Activated effector memory CD4-positive, alpha-beta T cell treated with anti-CD3 and anti-CD28 coated beads, Interleukin-2, amount 50 U/mL, for 16 hours (primary cell): ENCODE measurements around the gene SST.
A peak's percentile ranks its signal among the peaks of the same experiment; 100 is the strongest.

Source experiments
- DNase-seq: peaks from one replicate; pipeline ENCODE4 v3.0.0-alpha.2; 2020

SST gene

DNA sequence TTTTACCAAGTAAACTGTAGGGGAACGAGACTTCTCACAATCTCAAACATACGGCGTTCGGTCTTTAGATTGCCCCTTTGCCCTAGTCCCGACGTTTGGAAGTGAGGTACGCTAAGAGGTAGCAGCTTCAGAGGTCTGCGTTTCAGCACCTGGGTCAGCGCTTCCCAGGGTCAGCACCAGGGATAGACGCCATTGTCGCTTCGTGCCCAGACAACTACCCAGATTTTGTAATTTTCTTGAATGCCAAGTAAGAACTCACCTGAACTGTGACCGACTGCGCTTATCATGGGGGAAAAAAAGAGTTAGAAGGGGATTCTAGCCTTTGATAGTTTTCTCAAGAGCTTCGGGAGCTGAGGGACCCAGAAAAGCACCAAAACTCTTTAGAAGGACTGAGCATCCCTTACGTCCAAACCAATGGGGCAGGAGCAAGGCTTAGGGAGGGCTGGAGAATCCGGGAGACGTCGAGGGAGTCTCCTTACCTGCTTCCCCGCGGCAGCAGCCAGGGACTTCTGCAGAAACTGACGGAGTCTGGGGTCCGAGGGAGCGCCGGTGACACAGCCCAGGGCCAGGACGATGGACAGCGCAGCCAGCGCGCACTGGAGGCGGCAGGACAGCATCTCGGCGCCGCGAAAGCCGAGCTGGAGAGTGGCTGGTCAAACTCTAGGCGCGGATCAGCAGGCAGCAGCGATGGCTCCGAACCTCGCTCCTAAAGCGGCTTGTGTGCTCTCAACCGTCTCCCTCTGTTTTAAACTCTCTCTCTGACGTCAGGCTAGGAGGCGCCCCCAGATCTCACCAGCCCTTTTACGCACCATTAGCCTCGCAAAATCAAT, at the start of gene SST:
SST (minus strand) TSS at position 720 of the 830 bp plus-strand sequence; CDS start at position 617, 103 bp downstream.
- DNase-seq: no peak

DNA sequence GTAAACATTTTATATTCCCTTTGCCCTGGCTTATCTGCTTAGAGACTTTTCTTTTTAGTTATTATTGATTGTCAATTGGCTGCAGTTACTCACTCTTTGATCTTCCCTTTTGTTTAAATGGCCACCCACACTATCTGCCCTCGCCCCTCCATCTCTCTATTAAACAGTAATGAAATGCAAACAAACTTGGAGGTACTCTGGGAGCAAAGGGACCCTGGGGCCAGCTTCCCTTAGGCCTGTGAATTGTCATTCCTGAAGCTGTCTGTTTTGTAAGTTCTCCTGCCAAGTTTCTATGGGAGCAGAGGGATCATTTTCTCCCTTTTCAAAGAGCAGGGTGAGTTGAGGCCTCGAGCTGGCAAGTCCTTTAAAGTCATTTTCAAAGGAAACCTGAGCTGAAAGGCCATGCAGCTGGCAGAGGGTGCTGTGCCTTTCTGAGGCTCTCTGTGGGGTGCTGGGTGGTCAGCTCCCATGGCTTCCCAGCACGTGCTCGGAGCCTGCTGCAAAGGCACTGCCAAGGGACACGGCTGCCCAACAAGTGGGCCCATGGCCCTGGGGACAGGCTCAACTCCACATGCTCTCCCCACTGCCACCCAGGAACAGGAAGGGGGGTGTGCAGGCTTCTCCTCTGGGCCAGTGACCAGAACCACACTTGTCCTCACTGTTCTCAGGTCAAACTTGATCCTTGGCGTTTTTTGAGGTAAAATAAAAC, 49.6 kb upstream of the SST start:
- no peak for DNase-seq

DNA sequence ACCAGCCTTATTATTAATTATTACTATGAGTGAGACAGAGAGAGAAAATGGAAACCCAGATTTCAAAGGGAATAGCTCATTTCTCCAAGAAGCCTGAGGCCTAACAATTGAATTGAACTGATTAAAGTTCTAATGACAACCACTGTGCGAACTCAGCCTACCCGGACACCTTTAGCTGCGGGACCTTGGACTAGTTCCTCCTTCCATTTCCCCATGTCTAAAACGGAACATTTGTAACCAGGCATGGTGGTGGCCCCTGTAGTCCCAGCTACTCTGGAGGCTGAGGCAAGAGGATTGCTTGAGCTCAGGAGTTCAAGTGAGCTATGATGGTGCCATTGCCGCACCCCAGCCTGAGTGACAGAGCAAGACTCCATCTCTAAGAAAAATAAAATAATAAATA, 48.6 kb upstream of the SST start:
- no peak for DNase-seq

DNA sequence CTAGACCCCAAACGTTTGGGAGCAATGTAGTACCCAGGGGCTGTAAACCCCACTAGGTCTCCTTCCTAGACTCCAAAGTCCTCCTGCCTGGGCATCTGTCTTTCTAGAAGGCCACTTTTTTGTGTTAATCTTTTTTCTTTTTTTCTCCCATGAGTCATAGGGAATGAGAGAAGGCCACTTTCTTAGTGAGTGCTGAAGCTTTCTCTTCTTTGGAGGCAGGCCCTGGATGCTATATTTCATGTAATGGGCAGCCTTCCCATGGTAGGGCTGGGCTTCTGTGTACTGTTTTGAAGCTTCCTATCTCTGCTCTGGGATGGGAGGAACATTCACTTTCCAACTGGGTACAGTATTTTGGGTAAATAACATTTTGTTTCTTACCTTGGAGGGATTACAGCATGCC, 47.4 kb upstream of the SST start:
- DNase-seq: no peak

DNA sequence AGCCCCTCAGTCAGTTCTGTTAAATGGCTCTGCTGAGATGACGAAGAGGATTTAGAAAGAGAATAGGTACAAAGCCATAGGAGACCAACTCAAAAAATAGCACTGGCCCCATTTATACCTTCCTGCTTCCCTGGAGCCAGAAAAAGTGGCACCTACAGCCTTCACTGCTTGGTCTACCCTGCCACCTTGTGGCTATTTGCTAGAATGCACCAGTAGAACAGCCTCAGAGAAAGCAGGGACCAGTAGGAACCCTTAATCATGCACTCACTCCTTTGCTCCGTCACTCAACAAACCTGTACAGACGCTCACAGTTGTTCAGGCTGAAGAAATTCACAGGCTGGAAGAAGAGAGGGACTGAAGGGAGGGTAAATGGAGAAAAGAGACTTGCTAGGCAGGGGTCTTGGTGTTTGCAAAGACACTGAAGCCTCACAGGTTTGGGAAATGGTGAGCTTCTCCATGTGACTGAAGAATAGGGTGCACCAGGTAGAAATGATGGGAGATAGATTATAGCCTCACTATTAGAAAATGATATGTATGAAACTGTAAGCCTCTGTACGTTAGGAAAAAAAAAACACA, 44.3 kb upstream of the SST start:
- DNase-seq: peak; percentile 84

DNA sequence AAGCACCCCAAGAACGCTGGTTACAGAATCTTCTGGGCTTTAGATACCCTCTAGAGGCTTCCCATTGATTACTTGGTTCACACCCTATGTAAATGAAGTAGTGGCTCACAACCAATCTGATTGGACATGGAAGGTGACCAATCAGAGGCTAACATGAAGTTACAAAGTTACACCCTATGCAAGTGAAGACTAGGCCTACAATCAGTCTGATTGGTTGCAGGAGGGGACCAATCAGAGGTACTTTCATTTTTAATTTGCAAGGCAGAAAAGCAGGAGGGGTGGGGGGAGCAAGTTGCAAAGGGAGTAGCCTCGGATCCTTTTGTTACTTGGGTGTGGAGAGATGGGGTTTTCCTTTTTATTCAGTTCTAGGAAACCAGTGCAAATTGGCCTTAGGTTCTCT, 43.3 kb upstream of the SST start:
- no peak for DNase-seq

DNA sequence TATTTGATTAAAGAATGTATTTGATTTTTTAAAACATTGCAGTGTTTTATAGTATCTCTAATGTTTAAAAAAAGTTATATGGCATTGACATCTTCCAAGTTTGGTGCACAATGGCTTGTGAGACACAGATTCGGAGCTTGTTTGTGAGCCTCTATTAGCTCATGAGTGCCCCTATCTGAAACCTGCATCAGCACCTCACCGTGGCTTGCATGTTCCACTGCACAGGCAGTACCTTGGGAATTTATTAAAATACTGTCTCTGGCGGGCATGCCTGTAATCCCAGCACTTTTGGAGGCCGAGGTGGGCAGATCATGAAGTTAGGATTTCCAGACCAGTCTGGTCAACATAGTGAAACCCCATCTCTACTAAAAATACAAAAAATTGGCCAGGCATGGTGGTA, 39.0 kb upstream of the SST start:
- no peak for DNase-seq

DNA sequence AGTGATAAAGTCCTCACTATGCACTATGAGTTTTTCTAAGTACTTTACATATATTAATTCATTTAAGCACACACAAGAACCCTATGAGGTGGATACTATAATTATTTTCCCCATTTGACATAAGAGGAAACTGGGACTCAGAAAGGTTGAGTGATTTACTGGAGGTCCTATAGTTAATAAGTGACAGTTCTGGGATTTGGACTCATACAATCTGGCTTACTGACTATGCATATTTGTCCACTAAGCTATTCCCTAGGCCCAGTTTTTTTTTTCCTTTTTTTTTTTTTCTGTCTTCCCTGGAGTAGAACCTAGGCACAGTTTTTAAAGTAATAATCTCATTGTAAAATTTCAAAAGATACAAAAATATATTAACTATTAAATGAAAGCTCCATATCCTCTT, 38.5 kb upstream of the SST start:
- DNase-seq: no peak

DNA sequence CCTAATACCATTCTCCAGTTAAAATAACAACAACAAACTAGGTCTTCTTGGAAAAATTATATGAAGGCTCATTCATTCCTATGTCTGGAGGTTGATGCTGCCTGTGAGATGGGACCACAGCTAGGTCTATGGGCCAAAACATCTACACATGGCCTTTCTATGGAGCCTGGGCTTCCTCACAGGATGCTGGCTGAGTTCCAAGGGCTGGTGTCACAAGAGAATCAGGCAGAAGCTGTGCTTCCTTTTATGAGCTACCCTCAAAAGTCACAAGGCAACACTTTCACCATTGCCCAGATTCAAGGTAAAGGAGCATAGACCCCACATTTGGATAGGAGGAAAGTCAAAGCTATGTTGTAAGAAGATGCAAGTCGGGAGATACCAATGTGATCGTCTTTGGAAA, 36.8 kb upstream of the SST start:
- no peak for DNase-seq

DNA sequence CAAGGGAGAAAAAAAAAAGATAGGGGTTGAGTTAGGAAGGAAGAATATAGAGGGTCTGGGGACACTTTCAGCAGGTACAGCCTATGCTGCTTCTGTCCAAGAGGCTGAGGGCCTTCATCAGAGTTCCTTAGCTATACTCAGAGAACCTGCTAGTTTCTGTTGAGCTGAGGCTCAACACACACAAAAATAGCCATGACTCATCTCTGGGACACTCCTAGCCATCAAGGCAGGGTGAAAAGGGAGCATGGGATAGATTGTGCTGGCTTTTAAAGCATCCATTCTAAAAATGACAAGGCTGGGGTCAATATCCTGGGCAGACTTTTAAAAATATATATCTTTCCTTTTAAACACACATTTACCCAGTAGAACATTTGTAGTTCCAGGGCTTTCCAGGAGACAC, 35.0 kb upstream of the SST start:
- DNase-seq: no peak

DNA sequence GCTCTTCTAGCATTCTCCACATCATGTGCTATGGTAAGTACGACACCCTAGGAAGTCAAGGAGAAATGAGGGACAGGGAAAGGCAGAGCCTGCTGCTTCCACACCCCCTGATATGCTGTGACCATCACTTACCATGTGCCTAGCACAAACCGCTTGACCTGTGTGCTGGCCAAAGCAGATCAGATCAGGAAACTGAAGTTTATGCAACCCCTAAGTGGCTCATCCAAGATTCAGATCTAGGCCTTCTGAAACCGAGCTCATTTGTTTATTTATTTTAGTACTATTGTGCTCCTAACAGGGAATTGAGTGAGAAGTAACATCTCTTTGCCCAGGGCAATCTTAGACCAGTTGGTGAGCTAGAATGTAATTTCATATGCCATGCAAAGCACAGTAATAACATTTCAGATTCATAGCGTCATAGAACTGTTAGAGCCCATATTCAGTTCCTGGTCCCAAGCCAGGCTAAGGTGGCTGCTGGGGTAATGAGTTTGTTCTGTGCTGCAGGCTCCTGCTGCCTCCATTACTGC, 32.4 kb upstream of the SST start, which contains the start of gene RTP2:
RTP2 (minus strand) TSS at position 51 of the 527 bp plus-strand sequence. CDS start 429 bp downstream, outside the sequence.
- DNase-seq: no peak

DNA sequence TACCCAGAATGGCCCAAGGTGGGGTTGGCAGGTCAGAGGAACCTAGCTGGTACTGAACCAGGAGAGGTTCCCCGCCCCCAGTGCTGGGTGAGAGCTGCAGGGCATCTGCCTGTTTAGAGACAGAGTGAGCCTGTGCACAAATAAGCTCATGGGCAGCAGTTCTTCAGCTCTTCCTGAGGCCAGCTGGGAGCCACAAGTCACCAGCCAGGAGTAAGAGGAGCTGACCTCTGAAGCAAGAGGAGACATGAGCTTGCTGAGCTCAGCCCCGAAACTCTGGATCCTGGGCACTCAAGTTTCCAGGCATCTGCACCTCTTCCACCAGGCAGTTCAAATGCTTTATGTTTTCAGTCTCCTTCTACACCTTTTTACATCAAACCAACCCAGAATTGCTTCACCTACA, 30.1 kb upstream of the SST start:
- DNase-seq: no peak

DNA sequence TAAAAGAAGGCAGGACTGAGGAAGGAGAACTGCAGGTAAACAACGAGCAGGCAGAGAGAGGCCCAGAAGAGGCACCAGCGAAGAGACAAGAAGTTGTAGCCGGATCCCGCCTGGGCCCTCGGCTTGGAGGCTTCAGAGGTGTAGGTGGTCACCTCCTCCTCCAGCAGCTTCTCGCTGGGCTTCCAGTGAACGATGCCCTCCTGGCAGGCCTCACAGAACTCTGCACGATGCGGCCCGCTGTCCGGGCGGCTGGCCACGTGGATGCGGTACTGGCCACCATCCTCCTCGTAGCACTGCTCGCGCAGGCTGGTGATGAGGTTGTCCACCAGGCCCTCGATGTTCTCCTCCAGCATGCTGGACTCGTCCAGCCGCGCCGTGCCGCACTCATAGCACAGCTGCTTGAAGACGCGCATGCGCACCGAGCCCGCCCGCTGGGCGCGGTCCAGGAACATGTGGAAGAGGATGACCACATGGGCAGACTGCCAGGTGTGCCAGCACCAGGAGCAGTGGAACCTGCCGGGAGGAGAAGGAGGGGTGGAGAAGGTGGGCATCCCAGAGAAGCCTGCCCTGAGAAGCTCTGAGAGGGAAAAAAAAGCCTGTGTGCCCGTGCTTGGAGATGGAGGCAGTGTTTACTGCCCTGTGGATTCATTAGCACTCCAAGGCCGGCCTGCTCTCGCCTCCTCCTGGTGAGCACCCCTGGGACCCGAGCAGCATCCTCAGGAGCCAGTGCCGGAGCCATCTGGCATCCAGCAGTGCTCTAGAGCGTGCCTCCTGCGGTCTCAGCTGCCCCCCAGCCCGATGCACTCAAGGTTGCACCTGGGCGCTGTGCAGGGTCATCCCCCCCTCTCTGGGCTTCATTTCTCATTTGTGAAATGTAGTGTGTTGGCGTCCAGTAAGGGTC, 28.6 kb upstream of the SST start:
- DNase-seq: no peak

DNA sequence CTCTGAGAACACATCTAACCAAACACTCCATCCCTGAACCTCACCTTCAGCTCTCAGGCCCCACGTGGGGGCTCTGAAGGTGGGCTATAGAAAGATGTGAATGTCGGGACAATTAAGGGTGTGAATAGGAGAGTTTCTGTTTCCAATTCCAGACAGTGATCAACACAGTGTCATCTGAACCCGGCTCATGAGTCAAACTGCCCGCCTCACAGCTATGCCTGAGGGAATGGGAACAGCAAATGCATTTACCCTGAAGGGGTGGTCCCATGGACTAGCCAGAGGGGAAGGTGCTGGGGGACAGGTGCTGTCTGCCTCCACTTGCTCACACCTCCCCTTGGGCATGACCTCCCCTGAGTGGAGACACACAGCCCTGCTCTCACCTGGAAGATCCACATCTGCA, 25.8 kb upstream of the SST start:
- DNase-seq: no peak

DNA sequence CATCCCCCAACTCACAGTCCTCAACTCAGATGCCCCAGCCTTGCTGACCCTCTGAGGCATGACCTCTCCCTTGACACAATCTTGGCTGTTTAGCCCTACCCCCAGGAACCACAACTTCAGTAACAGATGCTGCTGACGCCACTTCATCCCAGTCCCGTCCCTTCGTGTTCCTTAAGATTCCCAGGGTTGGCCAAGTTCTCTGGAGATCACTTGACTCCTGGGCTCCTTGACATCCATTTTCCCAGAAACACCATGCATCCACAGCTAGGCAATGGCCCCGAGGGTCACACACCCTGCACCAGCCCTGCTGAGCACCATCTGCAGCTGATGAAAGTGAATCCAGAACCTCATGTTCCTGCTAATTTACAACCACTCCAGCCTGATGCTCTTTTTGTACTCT, 25.3 kb upstream of the SST start:
- DNase-seq: no peak

DNA sequence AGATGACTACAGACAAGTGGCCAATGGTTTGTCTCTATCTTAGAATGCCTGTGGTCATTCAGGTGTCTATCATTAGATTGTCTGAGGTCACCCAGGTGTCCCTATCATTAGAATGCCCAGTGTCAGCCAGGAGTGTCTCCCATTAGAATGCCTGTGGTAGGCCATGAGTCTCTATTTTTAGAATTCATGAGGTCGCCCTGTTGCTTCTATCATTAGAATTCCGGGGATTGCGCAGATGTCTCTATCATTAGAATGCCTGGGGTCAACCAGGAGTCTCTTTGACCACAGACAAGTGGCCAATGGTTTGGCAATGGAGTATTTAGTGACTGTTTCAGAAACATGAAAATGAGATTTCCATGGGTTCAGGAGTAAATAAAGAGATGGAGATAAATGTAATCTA, 24.6 kb upstream of the SST start:
- no peak for DNase-seq

DNA sequence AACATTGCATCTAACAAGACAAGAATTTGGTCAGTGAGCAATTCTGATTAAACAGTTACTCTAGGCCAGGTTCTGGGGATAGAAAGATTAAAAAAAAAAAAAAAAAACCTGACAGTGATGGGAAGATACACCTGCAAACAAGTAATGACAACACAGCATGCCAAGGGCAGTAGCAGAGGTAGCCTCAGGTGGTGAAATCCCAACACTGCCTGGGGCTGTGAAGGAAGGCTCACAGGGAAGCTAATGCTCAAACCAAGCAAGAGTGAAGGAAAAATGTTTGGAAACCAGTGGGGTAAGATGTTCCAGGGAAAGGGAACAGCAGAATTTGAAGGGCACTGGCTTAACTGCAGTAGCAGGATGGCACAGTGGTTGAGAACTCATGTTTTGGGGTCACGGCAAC, 23.2 kb upstream of the SST start:
- no peak for DNase-seq

DNA sequence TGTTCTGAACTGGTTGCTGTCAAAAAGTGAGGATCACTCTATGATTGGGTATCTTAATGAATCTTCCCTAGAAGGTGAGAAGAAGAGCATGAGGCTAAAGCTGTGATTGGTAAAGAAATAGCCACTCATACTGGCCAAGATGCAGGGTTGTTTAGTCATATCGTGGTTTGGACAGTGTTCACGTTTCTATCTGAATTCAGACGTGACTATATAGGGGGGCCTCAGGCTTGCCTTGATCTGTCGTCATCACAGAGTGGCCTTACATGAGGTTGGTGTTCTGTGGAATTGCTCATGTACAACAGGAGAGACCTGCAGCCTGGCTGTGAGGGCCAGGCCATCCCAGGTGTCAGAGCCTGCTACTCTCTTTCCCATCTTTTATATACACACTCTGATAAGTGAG, 19.8 kb upstream of the SST start:
- no peak for DNase-seq

DNA sequence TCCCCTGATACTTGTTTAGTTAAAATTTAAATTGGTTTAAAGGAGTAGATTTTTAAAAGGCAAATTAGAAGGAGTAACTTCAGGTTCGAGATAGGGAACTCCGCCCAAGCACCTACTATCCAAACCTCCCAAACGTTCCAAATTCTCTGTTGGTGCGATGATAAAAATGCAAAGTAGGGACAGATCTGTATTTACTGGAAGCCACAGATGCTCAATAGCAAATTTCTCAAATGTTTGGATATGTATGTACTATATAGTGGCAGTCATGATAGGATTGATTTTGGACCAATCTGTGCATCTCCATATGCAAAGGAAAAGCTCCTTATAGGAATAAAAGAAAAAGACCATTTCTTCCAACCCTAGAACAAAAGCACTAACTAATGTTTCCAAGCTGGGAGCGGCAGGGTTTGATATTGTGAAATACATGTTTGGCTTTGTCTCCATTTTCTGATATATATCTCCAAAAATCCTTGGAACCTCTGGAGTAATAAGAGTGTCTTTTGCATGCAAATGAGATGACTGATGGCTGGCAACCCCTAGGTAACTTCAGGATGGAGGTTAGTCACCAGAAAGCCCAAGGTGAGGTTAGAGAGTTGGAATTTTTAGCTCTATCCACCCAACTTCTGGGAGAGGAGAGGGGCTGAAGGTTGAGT, 16.6 kb upstream of the SST start:
- DNase-seq: no peak

DNA sequence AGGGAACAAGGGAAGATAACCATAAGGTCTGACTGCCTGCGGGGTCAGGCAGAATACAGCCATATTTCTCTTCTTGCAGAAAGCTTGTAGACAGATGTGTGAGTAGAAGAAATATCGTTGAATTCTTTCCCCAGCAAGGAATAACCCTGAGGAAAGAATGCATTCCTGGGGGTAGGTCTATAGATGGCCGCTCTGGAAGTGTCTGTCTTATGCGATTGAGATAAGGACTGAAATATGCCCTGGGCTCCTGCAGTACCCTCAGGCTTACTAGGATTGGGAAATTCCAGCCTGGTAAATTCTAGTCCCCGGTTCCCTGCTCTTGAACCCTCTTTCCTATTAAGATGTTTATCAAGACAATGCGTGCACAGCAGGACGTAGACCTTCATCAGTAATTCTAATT, 15.8 kb upstream of the SST start:
- DNase-seq: no peak

DNA sequence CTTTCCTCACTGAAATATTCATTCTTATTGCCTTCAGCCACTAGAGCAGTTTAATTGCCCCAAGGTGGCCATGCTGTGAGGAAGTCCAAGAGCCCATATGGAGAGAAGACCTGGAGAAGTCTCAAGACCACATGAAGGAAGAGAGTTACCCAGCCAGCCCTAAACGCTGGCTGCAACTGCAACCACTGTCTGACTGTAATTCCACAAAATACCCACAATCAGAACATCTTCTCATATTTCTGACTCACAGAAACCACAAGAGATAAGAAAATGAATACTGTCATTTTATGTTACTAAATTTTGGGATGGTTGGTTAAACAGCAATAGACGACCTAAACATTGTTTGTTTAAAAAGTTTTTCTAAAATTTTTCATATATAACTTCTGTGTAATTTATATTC, 14.7 kb upstream of the SST start:
- DNase-seq: no peak

DNA sequence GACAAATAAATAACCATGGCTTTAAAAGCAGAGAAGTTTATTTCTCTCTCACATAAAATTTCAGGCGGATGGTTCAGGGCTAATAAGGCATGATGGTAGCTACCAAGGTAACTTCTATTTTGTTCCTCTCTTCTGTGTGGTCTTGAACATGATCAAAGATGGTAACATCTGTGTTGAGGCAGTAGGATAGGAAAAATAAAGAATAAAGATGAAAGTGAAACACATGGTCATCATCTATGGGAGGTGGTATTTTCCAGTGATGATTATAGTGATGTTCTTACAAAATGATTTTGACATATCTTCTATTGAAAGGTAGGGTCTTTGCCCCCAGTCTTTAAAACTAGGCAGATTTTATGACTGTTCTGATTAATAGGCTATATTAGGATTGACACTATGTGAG, 14.2 kb upstream of the SST start:
- DNase-seq: no peak
